ENCODE measurements around the gene COQ8A.
"Not testable (repeated sequence)": the region's sequence is repeated elsewhere in the genome, so short reads cannot be mapped to it uniquely, and the experiment has no call there.

DNA sequence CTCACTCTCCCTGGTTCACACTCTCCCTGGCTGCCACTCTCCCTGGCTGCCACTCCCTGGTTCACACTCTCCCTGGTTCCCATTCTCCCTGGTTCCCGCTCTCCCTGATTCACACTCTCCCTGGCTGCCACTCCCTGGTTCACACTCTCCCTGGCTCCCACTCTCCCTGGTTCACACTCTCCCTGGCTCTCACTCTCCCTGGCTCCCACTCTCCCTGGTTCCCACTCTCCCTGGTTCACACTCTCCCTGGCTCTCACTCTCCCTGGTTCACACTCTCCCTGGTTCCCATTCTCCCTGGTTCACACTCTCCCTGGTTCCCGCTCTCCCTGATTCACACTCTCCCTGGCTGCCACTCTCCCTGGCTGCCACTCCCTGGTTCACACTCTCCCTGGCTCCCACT is 15.8 kb downstream of the COQ8A start:
- not testable (repeated sequence) for TF ChIP-seq POLR2A (IDR thresholded peaks at IDR 0.05)
- TF ChIP-seq, protein P1, sequence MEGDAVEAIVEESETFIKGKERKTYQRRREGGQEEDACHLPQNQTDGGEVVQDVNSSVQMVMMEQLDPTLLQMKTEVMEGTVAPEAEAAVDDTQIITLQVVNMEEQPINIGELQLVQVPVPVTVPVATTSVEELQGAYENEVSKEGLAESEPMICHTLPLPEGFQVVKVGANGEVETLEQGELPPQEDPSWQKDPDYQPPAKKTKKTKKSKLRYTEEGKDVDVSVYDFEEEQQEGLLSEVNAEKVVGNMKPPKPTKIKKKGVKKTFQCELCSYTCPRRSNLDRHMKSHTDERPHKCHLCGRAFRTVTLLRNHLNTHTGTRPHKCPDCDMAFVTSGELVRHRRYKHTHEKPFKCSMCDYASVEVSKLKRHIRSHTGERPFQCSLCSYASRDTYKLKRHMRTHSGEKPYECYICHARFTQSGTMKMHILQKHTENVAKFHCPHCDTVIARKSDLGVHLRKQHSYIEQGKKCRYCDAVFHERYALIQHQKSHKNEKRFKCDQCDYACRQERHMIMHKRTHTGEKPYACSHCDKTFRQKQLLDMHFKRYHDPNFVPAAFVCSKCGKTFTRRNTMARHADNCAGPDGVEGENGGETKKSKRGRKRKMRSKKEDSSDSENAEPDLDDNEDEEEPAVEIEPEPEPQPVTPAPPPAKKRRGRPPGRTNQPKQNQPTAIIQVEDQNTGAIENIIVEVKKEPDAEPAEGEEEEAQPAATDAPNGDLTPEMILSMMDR (IDR thresholded peaks at IDR 0.05): not testable (repeated sequence)
